Rectal smooth muscle tissue (tissue), 1 donor: ENCODE results near the gene CCDC183.
"Not testable (repeated sequence)": the region's sequence is repeated elsewhere in the genome, so short reads cannot be mapped to it uniquely, and the experiment has no call there.

Source experiments
- H3K27ac ChIP-seq: one replicate; pipeline ENCODE4 v1.7.0; 2013; ENCODE audit warnings: low read depth, low read length, inconsistent platforms
- H3K27me3 ChIP-seq: one replicate; pipeline ENCODE4 v1.7.0; 2013; ENCODE audit warnings: low read length; ENCODE audit not compliant: control insufficient read depth, insufficient read depth
- H3K36me3 ChIP-seq: one replicate; pipeline ENCODE4 v1.7.0; 2013; ENCODE audit warnings: low read length; ENCODE audit not compliant: control insufficient read depth, insufficient read depth
- H3K4me1 ChIP-seq: one replicate; pipeline ENCODE4 v1.7.0; 2013; ENCODE audit warnings: low read length; ENCODE audit not compliant: control insufficient read depth, insufficient read depth
- H3K4me3 ChIP-seq: one replicate; pipeline ENCODE4 v1.7.0; 2013; ENCODE audit warnings: low read length
- H3K9ac ChIP-seq: one replicate; pipeline ENCODE4 v1.7.0; 2013; ENCODE audit warnings: low read length

Gene CCDC183

GRCh38 chr9:136763649-136764035 lies 32.5 kb upstream of the CCDC183 start:
- H3K36me3 ChIP-seq, result no peaks in the 10 kb centered on the region
- H3K27me3 ChIP-seq, result peaks cover 13% of the 10 kb centered on the region
- H3K9ac ChIP-seq, result no peak overlapping the region
- H3K4me1 ChIP-seq, result no peaks in the 10 kb centered on the region
- H3K4me3 ChIP-seq, result no peak overlapping the region
- no peak overlapping the region for H3K27ac ChIP-seq

DNA sequence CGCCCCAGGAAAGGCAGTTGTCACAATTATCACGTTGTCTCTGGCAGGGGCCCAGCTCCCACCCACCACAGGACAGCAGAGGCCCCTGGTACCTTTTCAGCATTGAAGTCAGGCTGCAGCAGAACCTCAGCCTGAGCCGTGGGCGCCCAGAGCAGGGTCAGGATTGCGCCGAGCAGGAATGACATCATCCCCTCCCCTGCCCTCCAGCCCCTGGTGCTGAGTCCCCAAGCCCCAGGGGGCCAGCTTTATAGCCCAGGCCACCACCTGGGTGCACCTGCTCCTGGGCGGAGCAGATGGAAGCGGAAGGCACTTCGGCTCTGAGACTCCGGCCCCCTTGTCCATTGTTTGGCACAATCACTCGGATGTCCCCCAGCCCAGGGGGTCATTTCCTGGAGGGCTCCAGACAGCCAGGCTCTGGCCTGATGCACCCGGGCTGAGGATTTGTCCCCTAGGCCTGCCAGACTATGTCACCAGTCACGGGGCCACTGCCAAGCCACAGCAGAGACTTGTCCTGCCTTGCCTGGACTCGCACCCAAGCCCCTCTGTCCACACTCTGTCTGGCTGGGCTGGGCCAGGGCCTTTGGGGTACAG lies 31.7 kb upstream of the CCDC183 start, which contains the start of gene LCN15:
TSS of gene LCN15 (minus strand) at position 218 of the 591 bp plus-strand sequence. CDS start at position 188, 30 bp downstream.
- no peak within 1 kb of the TSS for H3K9ac ChIP-seq

DNA sequence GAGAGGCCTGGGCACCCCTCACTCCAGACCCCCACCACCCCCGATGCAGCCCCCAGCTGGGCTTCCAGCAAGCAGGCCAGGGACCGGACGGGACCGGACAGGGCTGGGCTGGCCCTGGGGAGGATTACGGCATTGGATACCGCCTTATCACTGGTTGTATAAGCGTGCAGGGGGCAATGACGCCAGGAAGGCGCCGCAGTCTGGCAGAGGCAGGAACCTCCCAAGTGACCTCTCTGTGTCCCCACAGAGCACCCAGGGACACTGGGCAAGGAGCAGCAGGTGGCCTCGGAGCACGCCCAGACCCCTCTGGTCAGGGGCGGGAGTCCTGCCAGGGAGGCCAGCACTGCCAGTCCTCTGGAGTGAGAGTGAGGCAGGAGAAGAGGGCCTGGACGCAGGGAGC lies 31.1 kb upstream of the CCDC183 start:
- no peaks in the 10 kb centered on the region for H3K4me1 ChIP-seq
- no peak overlapping the region for H3K9ac ChIP-seq
- no peaks in the 10 kb centered on the region for H3K36me3 ChIP-seq
- no peak overlapping the region for H3K27ac ChIP-seq
- H3K27me3 ChIP-seq, result peaks cover 13% of the 10 kb centered on the region
- H3K4me3 ChIP-seq, result no peak overlapping the region

More for the DNA sequence above, 31.7 kb upstream of the CCDC183 start, which contains the start of gene LCN15:
- no peaks in the 10 kb centered on the region for H3K36me3 ChIP-seq
- no peaks in the 10 kb centered on the region for H3K4me1 ChIP-seq
- peaks cover 13% of the 10 kb centered on the region for H3K27me3 ChIP-seq
- H3K4me3 ChIP-seq, result no peak within 1 kb of the TSS
- H3K27ac ChIP-seq, result no peak within 1 kb of the TSS

- not testable (repeated sequence) for H3K36me3 ChIP-seq, H3K27ac ChIP-seq, H3K4me3 ChIP-seq, H3K9ac ChIP-seq, H3K4me1 ChIP-seq
- peaks cover 10% of the 10 kb centered on the region for H3K27me3 ChIP-seq
Measured at GRCh38 chr9:136765745-136766409, 30.3 kb upstream of the CCDC183 start.

GRCh38 chr9:136766410-136767120 lies 29.6 kb upstream of the CCDC183 start:
- H3K4me3 ChIP-seq, H3K36me3 ChIP-seq, H3K4me1 ChIP-seq, H3K9ac ChIP-seq, H3K27ac ChIP-seq: not testable (repeated sequence)
- peaks cover 10% of the 10 kb centered on the region for H3K27me3 ChIP-seq

DNA sequence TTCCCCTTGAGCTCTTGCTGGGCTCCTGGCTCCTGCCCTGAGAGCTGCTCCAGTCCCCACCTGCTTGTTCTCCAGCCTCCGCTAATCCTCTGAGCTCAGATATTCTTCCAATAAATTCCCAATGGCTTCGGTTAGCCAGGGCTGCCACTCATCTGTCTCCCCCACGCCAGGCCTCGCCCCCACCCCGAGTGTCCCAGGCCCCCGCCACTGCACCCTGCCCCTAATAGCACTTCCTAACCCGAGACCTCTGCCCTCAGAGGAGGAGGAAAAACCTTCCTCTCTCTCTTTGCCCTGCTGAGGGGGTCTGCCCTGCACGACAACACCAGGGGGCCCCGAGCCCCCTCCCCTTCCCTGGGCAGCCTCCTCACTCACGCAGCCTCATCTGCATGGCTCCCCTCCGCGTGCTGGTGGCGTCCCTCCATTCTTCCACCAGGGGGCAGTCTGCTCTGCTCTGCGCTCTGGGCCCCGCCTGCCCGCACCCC lies 26.4 kb upstream of the CCDC183 start:
- Histone ChIP-seq H3K27me3 (peaks cover 4% of the 10 kb centered on the region), H3K27ac (no peak overlapping the region), H3K9ac (no peak overlapping the region), H3K4me1 (no peaks in the 10 kb centered on the region), H3K4me3 (no peak overlapping the region), H3K36me3 (no peaks in the 10 kb centered on the region)

GRCh38 chr9:136771907-136772415 lies 24.2 kb upstream of the CCDC183 start:
- Histone ChIP-seq H3K27me3 (peaks cover 4% of the 10 kb centered on the region), H3K4me3 (no peak overlapping the region), H3K36me3 (no peaks in the 10 kb centered on the region), H3K27ac (no peak overlapping the region), H3K9ac (no peak overlapping the region), H3K4me1 (no peaks in the 10 kb centered on the region)

DNA sequence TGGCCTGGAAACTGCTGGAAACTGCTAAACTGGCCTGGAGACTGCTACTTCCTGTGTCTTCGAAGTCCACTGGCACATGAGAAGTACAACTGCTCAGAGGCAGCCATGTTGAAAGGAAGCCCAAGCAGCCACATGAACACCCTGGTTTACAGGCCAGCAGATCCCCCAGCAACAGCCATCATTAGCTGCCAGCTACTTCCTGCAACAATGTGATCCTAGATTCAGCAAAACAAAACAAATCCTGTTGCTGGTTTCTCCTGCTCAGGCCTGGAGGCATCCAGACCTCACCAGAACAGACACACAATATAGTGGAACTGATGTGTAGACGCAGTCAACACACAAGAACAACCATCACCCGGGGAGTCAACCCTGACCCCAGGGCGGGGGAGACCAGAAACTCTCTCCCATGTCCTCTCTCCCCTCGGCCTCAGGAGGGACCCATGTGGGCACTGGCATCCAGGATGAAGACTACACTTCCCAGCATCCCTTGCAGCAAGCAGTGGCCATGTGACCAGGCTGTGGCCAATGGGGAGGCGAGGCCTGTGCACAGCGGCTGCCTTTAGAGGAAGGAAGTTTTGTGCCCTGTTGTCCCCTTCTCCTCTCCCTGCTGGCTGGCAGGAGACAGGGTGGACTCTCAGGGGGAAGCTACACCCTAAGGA lies 22.6 kb upstream of the CCDC183 start:
- no peak overlapping the region for H3K9ac ChIP-seq
- no peak overlapping the region for H3K27ac ChIP-seq
- no peaks in the 10 kb centered on the region for H3K36me3 ChIP-seq
- H3K4me3 ChIP-seq, result no peak overlapping the region
- H3K27me3 ChIP-seq, result no peaks in the 10 kb centered on the region
- H3K4me1 ChIP-seq, result no peaks in the 10 kb centered on the region

- no peaks in the 10 kb centered on the region for H3K36me3 ChIP-seq
- H3K27me3 ChIP-seq, result no peaks in the 10 kb centered on the region
- no peak overlapping the region for H3K4me3 ChIP-seq
- H3K4me1 ChIP-seq, result no peaks in the 10 kb centered on the region
- H3K9ac ChIP-seq, result no peak overlapping the region
- H3K27ac ChIP-seq, result no peak overlapping the region
Measured at GRCh38 chr9:136774416-136775045, 21.6 kb upstream of the CCDC183 start.

- Histone ChIP-seq H3K36me3 (no peaks in the 10 kb centered on the region), H3K4me3 (no peak overlapping the region), H3K27ac (no peak overlapping the region), H3K4me1 (no peaks in the 10 kb centered on the region), H3K9ac (no peak overlapping the region), H3K27me3 (no peaks in the 10 kb centered on the region)
Measured at GRCh38 chr9:136775191-136775590, 20.9 kb upstream of the CCDC183 start.

DNA sequence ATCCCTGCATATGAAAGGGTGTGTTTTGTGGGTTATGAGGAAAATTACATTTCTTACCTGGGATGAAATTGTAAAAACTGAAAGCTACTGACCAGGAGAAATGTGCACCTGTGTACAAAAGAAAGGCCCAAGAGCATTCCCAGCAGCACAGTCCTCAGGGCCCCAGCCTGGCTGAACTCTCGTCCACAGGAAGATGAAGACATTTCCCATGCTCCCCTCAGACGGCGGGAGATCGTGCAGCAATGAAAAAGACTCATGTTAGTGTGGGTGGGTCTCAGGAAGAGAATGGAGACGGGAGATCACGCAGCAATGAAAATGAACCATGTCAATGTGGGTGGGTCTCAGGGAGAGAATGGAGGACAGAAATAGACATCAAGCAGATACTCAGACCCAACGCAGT lies 19.2 kb upstream of the CCDC183 start:
- Histone ChIP-seq H3K27ac (no peak overlapping the region), H3K4me3 (no peak overlapping the region), H3K4me1 (no peaks in the 10 kb centered on the region), H3K9ac (no peak overlapping the region), H3K36me3 (no peaks in the 10 kb centered on the region), H3K27me3 (no peaks in the 10 kb centered on the region)

DNA sequence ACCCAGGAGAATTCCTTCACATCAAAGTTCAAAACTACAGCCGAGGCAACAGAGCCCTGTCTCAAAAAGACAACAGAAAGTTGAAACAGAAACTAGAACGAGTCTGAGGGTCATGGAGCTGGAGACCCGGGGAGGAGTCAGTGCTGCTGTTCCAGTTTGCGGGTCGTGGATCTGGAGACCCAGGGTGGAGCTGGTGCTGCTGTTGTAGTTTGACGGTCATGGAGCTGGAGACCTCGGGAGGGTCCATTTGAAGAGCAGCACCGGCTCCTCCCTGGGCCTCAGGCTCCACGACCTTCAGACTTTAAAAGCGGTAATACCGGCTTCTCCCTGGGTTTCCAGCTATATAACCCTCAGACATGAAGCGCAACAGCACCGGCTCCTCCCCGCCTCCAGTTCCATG lies 18.8 kb upstream of the CCDC183 start:
- H3K9ac ChIP-seq, result no peak overlapping the region
- H3K4me1 ChIP-seq, result no peaks in the 10 kb centered on the region
- no peak overlapping the region for H3K27ac ChIP-seq
- no peak overlapping the region for H3K4me3 ChIP-seq
- no peaks in the 10 kb centered on the region for H3K36me3 ChIP-seq
- no peaks in the 10 kb centered on the region for H3K27me3 ChIP-seq
